Breast epithelium (tissue), 4 donors: ENCODE measurements around the gene PEX26. TPM values are rescaled to one million over a fixed set of nuclear protein-coding genes. Genes with fewer than 3 reads are reported as not detected.

Experiments
- DNase-seq, 2 donors: peaks; one replicate each; pipeline ENCODE4 v3.0.0-alpha.2; 2019; ENCODE audit warnings: low spot score in 2 of 2
- H3K27ac ChIP-seq, 2 donors: fragments of 200-600 bp; sonication (generic) in 1 of 2; one replicate each; pipeline ENCODE4 v1.5.1; 2016 to 2019; ENCODE audit warnings: mild to moderate bottlenecking in 1 of 2
- H3K27me3 ChIP-seq, 2 donors: fragments of 200-600 bp; sonication (generic) in 1 of 2; one replicate each; pipeline versions ENCODE4 v1.5.1 to v1.6.0; 2017 to 2019; ENCODE audit warnings: control low read depth in 1 of 2, mild to moderate bottlenecking in 1 of 2
- H3K36me3 ChIP-seq: fragments of 200-600 bp; one replicate; pipeline ENCODE4 v1.5.1; 2019
- H3K4me1 ChIP-seq, 2 donors: fragments of 200-600 bp; sonication (generic); one replicate each; pipeline ENCODE4 v1.5.1; 2016 to 2019; ENCODE audit warnings: control low read depth in 1 of 2
- H3K4me3 ChIP-seq, 3 donors: fragments of 200-600 bp; sonication (generic); 1 replicate in 2 of 3; 2 replicates in 1 of 3; pipeline ENCODE4 v1.5.1; 2016 to 2019; ENCODE audit warnings: mild to moderate bottlenecking in 3 of 3, moderate library complexity in 2 of 3
- H3K9me3 ChIP-seq, 2 donors: fragments of 200-600 bp; sonication (generic) in 1 of 2; one replicate each; pipeline ENCODE4 v1.5.1; 2016 to 2019; ENCODE audit warnings: control low read depth in 1 of 2
- CTCF ChIP-seq, 3 donors: fragments of 450-650 bp; IDR thresholded peaks; one replicate each; pipeline ENCODE4 v1.5.1; 2016 to 2017; ENCODE audit warnings: antibody characterized with exemption in 3 of 3, mild to moderate bottlenecking in 3 of 3, moderate library complexity in 3 of 3
- POLR2A ChIP-seq: fragments of 450-650 bp; IDR thresholded peaks from one replicate; pipeline ENCODE4 v1.6.1; 2016; ENCODE audit warnings: antibody characterized with exemption, mild to moderate bottlenecking, moderate library complexity
- POLR2AphosphoS5 ChIP-seq, 3 donors: sonication (generic); formaldehyde crosslinking; IDR thresholded peaks; one replicate each; pipeline ENCODE4 v1.6.1; 2017; ENCODE audit warnings: antibody characterized with exemption in 3 of 3
- intact Hi-C: fragments of 100-400 bp; cut with DNase I; formaldehyde crosslinking; loops from one replicate; pipeline ENCODE4 v1.15.1; 2023; ENCODE audit warnings: low total_unique reads
- total RNA-seq, 3 donors: library from RNA; depleted of rRNA; stranded (reverse); fragments of >200 nt; gene quantifications; one replicate each; pipeline ENCODE4 v1.1.0, GENCODE V29; 2016

Gene PEX26
- total RNA-seq, 3 donors from 2014 or later: 18.7 to 22.2 (median 19.2) TPM

- no peaks in the 10 kb centered on the region for H3K27me3 ChIP-seq
- no peaks in the 10 kb centered on the region for H3K36me3 ChIP-seq
- no peak for DNase-seq
- no peak overlapping the region for H3K27ac ChIP-seq
- H3K9me3 ChIP-seq: no peaks in the 10 kb centered on the region
- TF ChIP-seq POLR2A (no peak), POLR2AphosphoS5 (IDR thresholded peaks at IDR 0.05) (no peak), CTCF (IDR thresholded peaks at IDR 0.05) (no peak)
- H3K4me1 ChIP-seq: no peaks in the 10 kb centered on the region
- intact Hi-C loops: no loop called here
- H3K4me3 ChIP-seq: no peak overlapping the region
Measured at GRCh38 chr22:18146389-18146753, 68.6 kb downstream of the PEX26 start.

- no peak for DNase-seq
Measured at GRCh38 chr22:18147791-18148190, 70.0 kb downstream of the PEX26 start.

GRCh38 chr22:18148293-18148965, 70.6 kb downstream of the PEX26 start:
- no peak for TF ChIP-seq POLR2AphosphoS5 (IDR thresholded peaks at IDR 0.05)
- no peak for TF ChIP-seq POLR2A
- TF ChIP-seq CTCF (IDR thresholded peaks at IDR 0.05): no peak

More at GRCh38 chr22:18147791-18148190, 70.0 kb downstream of the PEX26 start:
- H3K4me3 ChIP-seq: no peak overlapping the region
- no peak overlapping the region for H3K27ac ChIP-seq
- H3K4me1 ChIP-seq: no peaks in the 10 kb centered on the region
- intact Hi-C loops: no loop called here
- no peaks in the 10 kb centered on the region for H3K36me3 ChIP-seq
- H3K9me3 ChIP-seq: no peaks in the 10 kb centered on the region
- no peaks in the 10 kb centered on the region for H3K27me3 ChIP-seq
- TF ChIP-seq CTCF (IDR thresholded peaks at IDR 0.05): no peak
- TF ChIP-seq POLR2AphosphoS5 (IDR thresholded peaks at IDR 0.05): no peak
- TF ChIP-seq POLR2A: no peak

GRCh38 chr22:18152519-18152918, 74.7 kb downstream of the PEX26 start:
- intact Hi-C loops: no loop called here
- DNase-seq: no peak
- H3K9me3 ChIP-seq: no peaks in the 10 kb centered on the region
- no peak overlapping the region for H3K4me3 ChIP-seq
- H3K27ac ChIP-seq: no peak overlapping the region
- peaks cover 0 to 9% of the 10 kb centered on the region in 2 donors for H3K4me1 ChIP-seq
- H3K27me3 ChIP-seq: no peaks in the 10 kb centered on the region
- TF ChIP-seq POLR2AphosphoS5 (IDR thresholded peaks at IDR 0.05): no peak
- TF ChIP-seq POLR2A: no peak
- no peak for TF ChIP-seq CTCF (IDR thresholded peaks at IDR 0.05)
- H3K36me3 ChIP-seq: no peaks in the 10 kb centered on the region

More at GRCh38 chr22:18148293-18148965, 70.6 kb downstream of the PEX26 start:
- no peak for DNase-seq
- H3K27ac ChIP-seq: no peak overlapping the region
- intact Hi-C loops: no loop called here
- no peaks in the 10 kb centered on the region for H3K9me3 ChIP-seq
- no peak overlapping the region for H3K4me3 ChIP-seq
- H3K4me1 ChIP-seq: no peaks in the 10 kb centered on the region
- H3K27me3 ChIP-seq: no peaks in the 10 kb centered on the region
- H3K36me3 ChIP-seq: no peaks in the 10 kb centered on the region

- intact Hi-C loops: no loop called here
- no peak for DNase-seq
- H3K36me3 ChIP-seq: no peaks in the 10 kb centered on the region
- peaks cover 0 to 11% of the 10 kb centered on the region in 2 donors for H3K4me1 ChIP-seq
- TF ChIP-seq CTCF (IDR thresholded peaks at IDR 0.05) (no peak), POLR2A (no peak), POLR2AphosphoS5 (IDR thresholded peaks at IDR 0.05) (no peak)
- no peaks in the 10 kb centered on the region for H3K27me3 ChIP-seq
- no peaks in the 10 kb centered on the region for H3K9me3 ChIP-seq
- H3K4me3 ChIP-seq: no peak overlapping the region
- H3K27ac ChIP-seq: peak overlapping the region in 1 of 2 donors; percentile 7
Measured at GRCh38 chr22:18154821-18155390, 77.1 kb downstream of the PEX26 start.
